Peyer's patch (tissue), 4 donors: ENCODE results near the gene CYP39A1.

Source experiments
- POLR2A ChIP-seq, 2 donors: fragments of 450-650 bp; IDR thresholded peaks; one replicate each; pipeline ENCODE4 v1.5.1; 2017; ENCODE audit warnings: antibody characterized with exemption in 2 of 2, mild to moderate bottlenecking in 2 of 2, moderate library complexity in 2 of 2
- TF ChIP-seq, protein P1 (sequence below), 6 experiments: fragments of 450-650 bp in 4 of 6; fragments of 200-600 bp in 2 of 6; sonication (generic) in 1 of 6; IDR thresholded peaks; one replicate each; pipeline ENCODE4 v1.5.1; 2017 to 2019; ENCODE audit warnings: antibody characterized with exemption in 6 of 6, mild to moderate bottlenecking in 3 of 6, moderate library complexity in 1 of 6

GRCh38 chr6:46606338-46606737 lies 46.3 kb downstream of the CYP39A1 start:
- TF ChIP-seq, protein P1, sequence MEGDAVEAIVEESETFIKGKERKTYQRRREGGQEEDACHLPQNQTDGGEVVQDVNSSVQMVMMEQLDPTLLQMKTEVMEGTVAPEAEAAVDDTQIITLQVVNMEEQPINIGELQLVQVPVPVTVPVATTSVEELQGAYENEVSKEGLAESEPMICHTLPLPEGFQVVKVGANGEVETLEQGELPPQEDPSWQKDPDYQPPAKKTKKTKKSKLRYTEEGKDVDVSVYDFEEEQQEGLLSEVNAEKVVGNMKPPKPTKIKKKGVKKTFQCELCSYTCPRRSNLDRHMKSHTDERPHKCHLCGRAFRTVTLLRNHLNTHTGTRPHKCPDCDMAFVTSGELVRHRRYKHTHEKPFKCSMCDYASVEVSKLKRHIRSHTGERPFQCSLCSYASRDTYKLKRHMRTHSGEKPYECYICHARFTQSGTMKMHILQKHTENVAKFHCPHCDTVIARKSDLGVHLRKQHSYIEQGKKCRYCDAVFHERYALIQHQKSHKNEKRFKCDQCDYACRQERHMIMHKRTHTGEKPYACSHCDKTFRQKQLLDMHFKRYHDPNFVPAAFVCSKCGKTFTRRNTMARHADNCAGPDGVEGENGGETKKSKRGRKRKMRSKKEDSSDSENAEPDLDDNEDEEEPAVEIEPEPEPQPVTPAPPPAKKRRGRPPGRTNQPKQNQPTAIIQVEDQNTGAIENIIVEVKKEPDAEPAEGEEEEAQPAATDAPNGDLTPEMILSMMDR (IDR thresholded peaks at IDR 0.05) = no peak
- TF ChIP-seq POLR2A (IDR thresholded peaks at IDR 0.05) = no peak
